GM12864 (cell line): ENCODE results near the gene CCR5AS.

Experiments
- DNase-seq: peaks from one replicate; pipeline ENCODE4 v3.0.0-alpha.2; 2011; ENCODE audit warnings: low read depth
- H3K4me3 ChIP-seq: 2 replicates; pipeline ENCODE4 v1.5.1; 2011; ENCODE audit warnings: mild to moderate bottlenecking, low read depth, low read length, control low read depth
- CTCF ChIP-seq: IDR thresholded peaks from 2 replicates; pipeline ENCODE4 v1.5.1; 2011; ENCODE audit warnings: low read depth, mild to moderate bottlenecking, moderate library complexity, low read length, control low read depth, inconsistent platforms; ENCODE audit errors: missing control alignments

The CCR5AS gene

GRCh38 chr3:46386205-46386604, 20.7 kb downstream of the CCR5AS start:
- no peak for TF ChIP-seq CTCF
- H3K4me3 ChIP-seq = no peak overlapping the region
- no peak for DNase-seq

- no peak overlapping the region for H3K4me3 ChIP-seq
- no peak for TF ChIP-seq CTCF
- DNase-seq = no peak
Measured at GRCh38 chr3:46383951-46384330, 22.9 kb downstream of the CCR5AS start.

GRCh38 chr3:46383211-46383950, 23.5 kb downstream of the CCR5AS start:
- no peak overlapping the region for H3K4me3 ChIP-seq
- no peak for TF ChIP-seq CTCF

DNA sequence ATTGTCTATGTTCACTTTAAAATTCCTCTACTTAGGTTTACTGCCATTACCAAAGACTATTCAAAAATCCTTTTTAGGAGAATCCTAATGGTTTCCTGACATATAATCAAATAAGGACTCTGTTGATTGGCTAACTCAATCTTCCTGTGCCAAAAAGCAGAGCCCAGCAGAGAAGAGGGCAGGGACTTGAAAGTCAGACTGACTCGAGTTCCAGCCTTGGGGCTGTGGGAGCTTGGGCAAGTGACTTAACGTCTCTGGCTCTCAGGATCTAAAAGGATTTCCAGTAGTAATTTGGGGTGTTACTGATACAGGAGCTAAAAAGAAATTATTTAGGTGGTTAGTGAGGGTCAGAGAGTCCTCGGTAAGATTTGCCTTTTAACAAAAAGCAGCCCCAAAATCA, 25.2 kb downstream of the CCR5AS start:
- no peak for TF ChIP-seq CTCF
- no peak for DNase-seq
- no peak overlapping the region for H3K4me3 ChIP-seq

More at GRCh38 chr3:46383211-46383950, 23.5 kb downstream of the CCR5AS start:
- DNase-seq = no peak

GRCh38 chr3:46380471-46381221, 26.2 kb downstream of the CCR5AS start:
- DNase-seq = no peak
- no peak overlapping the region for H3K4me3 ChIP-seq
- TF ChIP-seq CTCF = no peak

GRCh38 chr3:46378426-46378942, 28.4 kb downstream of the CCR5AS start:
- peak; percentile 81 for TF ChIP-seq CTCF
- H3K4me3 ChIP-seq = no peak overlapping the region
- no peak for DNase-seq
